OCI-LY1 (cell line): ENCODE measurements around the gene TP53TG5.

Experiments
- CTCF ChIP-seq: fragments of 200-600 bp; sonication (generic), shearing (Covaris generic); IDR thresholded peaks from 2 replicates; pipeline ENCODE4 v1.5.1; 2017; ENCODE audit warnings: mild to moderate bottlenecking, antibody characterized with exemption, low read length, moderate library complexity, mixed read lengths
- EZH2 ChIP-seq: fragments of 200-600 bp; sonication (generic), shearing (Covaris generic); IDR thresholded peaks from 2 replicates; pipeline ENCODE4 v1.8.0; 2017; ENCODE audit warnings: borderline replicate concordance, mixed run types, mild to moderate bottlenecking, antibody characterized with exemption, low read length, moderate library complexity, mixed read lengths

GRCh38 chr20:45346291-45346718 lies 31.8 kb downstream of the TP53TG5 start:
- TF ChIP-seq CTCF = no peak
- TF ChIP-seq EZH2 = no peak
